ENCODE results near the gene HACD2. TPM values are rescaled to one million over a fixed set of nuclear protein-coding genes. Genes with fewer than 3 reads are reported as not detected.

HACD2 gene
- total RNA-seq, 1 donor from 2014 or later: 34.3 TPM

DNA sequence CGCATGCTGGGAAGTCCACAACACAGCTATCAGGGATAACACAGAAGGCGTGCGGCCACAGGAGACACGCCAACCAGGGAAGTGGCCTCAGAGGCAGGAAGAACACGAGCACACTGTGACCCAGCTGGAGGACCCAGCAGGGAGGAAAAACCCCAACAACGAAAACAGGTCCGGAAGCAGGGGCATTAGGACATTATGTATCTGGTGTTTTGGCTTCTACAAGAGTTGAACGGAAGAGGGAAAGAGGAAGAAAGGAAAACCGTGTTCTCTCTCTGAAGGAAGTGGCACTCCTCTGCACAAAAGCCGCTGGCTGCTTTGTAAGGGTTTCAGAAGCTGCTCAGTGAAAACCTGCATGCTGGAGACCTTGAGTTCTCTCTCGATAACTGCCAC, 61.8 kb downstream of the HACD2 start:
- H3K4me2 ChIP-seq (ENCODE audit: low read length): no peak overlapping the region
- Mint-ChIP-seq H3K27ac (ENCODE audit: unreplicated experiment) (no peak overlapping the region), H3K4me3 (ENCODE audit: unreplicated experiment) (no peak overlapping the region), H3K36me3 (ENCODE audit: low read depth, unreplicated experiment) (peaks cover 12% of the 10 kb centered on the region), H3K9me3 (ENCODE audit: unreplicated experiment) (no peaks in the 10 kb centered on the region), H3K4me1 (ENCODE audit: low read depth, unreplicated experiment) (peaks cover 13% of the 10 kb centered on the region), H3K27me3 (ENCODE audit: low read depth, unreplicated experiment) (no peaks in the 10 kb centered on the region)
- no peaks in the 10 kb centered on the region for H3K27me3 ChIP-seq (ENCODE audit: insufficient read depth, low read length)
- H3K9me3 ChIP-seq (ENCODE audit: insufficient read depth, low read depth, low read length): no peaks in the 10 kb centered on the region
- FAIRE-seq (no peak), DNase-seq (ENCODE audit: low read depth) (no peak)
- peaks cover 8% of the 10 kb centered on the region for H3K36me3 ChIP-seq (ENCODE audit: insufficient read depth, low read length)
- TF ChIP-seq EZH2 (IDR thresholded peaks at IDR 0.05; ENCODE audit: insufficient read depth, low read length) (no peak), CTCF (IDR thresholded peaks at IDR 0.05; ENCODE audit: insufficient read depth, low read depth, low read length) (no peak)
- H3K4me3 ChIP-seq (ENCODE audit: insufficient read depth, low read depth, low read length): no peak overlapping the region
- H2AFZ ChIP-seq (ENCODE audit: low read depth, low read length): no peak overlapping the region
- H3K4me1 ChIP-seq (ENCODE audit: insufficient read depth, low read length): no peaks in the 10 kb centered on the region
- no peak overlapping the region for H3K27ac ChIP-seq (ENCODE audit: low read depth, low read length)
- H3K9ac ChIP-seq (ENCODE audit: low read length): no peak overlapping the region
- H4K20me1 ChIP-seq (ENCODE audit: insufficient read depth, low read length): peaks cover 11% of the 10 kb centered on the region
- H3K79me2 ChIP-seq (ENCODE audit: insufficient read depth, low read length): no peaks in the 10 kb centered on the region

GRCh38 chr3:123522320-123523022, 62.4 kb downstream of the HACD2 start:
- no peaks in the 10 kb centered on the region for H3K9me3 ChIP-seq (ENCODE audit: insufficient read depth, low read depth, low read length)
- peaks cover 12% of the 10 kb centered on the region for H4K20me1 ChIP-seq (ENCODE audit: insufficient read depth, low read length)
- H2AFZ ChIP-seq (ENCODE audit: low read depth, low read length): no peak overlapping the region
- Mint-ChIP-seq H3K4me1 (ENCODE audit: low read depth, unreplicated experiment) (peaks cover 13% of the 10 kb centered on the region), H3K4me3 (ENCODE audit: unreplicated experiment) (no peak overlapping the region), H3K27me3 (ENCODE audit: low read depth, unreplicated experiment) (no peaks in the 10 kb centered on the region), H3K27ac (ENCODE audit: unreplicated experiment) (no peak overlapping the region), H3K36me3 (ENCODE audit: low read depth, unreplicated experiment) (peaks cover 12% of the 10 kb centered on the region), H3K9me3 (ENCODE audit: unreplicated experiment) (no peaks in the 10 kb centered on the region)
- no peak for FAIRE-seq
- H3K9ac ChIP-seq (ENCODE audit: low read length): no peak overlapping the region
- peaks cover 5% of the 10 kb centered on the region for H3K36me3 ChIP-seq (ENCODE audit: insufficient read depth, low read length)
- H3K79me2 ChIP-seq (ENCODE audit: insufficient read depth, low read length): no peaks in the 10 kb centered on the region
- DNase-seq (ENCODE audit: low read depth): no peak
- no peak overlapping the region for H3K27ac ChIP-seq (ENCODE audit: low read depth, low read length)
- TF ChIP-seq EZH2 (IDR thresholded peaks at IDR 0.05; ENCODE audit: insufficient read depth, low read length) (no peak), CTCF (IDR thresholded peaks at IDR 0.05; ENCODE audit: insufficient read depth, low read depth, low read length) (no peak)
- H3K4me3 ChIP-seq (ENCODE audit: insufficient read depth, low read depth, low read length): no peak overlapping the region
- no peaks in the 10 kb centered on the region for H3K27me3 ChIP-seq (ENCODE audit: insufficient read depth, low read length)
- no peaks in the 10 kb centered on the region for H3K4me1 ChIP-seq (ENCODE audit: insufficient read depth, low read length)
- H3K4me2 ChIP-seq (ENCODE audit: low read length): no peak overlapping the region
